Erythroblast (primary cell): Measurements from ENCODE around the gene RGS11.

Experiments
- GATA1 ChIP-seq: IDR thresholded peaks from 2 replicates; pipeline ENCODE4 v1.6.1; 2011; ENCODE audit warnings: low read depth, mild to moderate bottlenecking, control low read depth, low read length, moderate library complexity
- POLR2A ChIP-seq: IDR thresholded peaks from 2 replicates; pipeline ENCODE4 v1.6.1; 2011; ENCODE audit warnings: mild to moderate bottlenecking, low read length

GRCh38 chr16:259226-259625 lies 16.5 kb downstream of the RGS11 start:
- no peak for TF ChIP-seq POLR2A
- TF ChIP-seq GATA1 = no peak
